ENCODE data around the gene IL13RA1. TPM values are rescaled to one million over a fixed set of nuclear protein-coding genes. Genes with fewer than 3 reads are reported as not detected.
A peak's percentile ranks its signal among the peaks of the same experiment; 100 is the strongest.
"Not testable (repeated sequence)": the region's sequence is repeated elsewhere in the genome, so short reads cannot be mapped to it uniquely, and the experiment has no call there.

The IL13RA1 gene
- total RNA-seq, 1 experiment from 2014 or later = 0.93 TPM

GRCh38 chrX:118723376-118723775 lies 4.0 kb upstream of the IL13RA1 start:
- no peak overlapping the region for H3K4me2 ChIP-seq (ENCODE audit: low read depth, low read length, poor library complexity, severe bottlenecking)

GRCh38 chrX:118724365-118724764 lies 3.0 kb upstream of the IL13RA1 start:
- Histone ChIP-seq H4K20me1 (ENCODE audit: insufficient read depth, low read depth, low read length) (no peaks in the 10 kb centered on the region), H3K36me3 (ENCODE audit: insufficient read depth, low read length) (no peaks in the 10 kb centered on the region), H3K79me2 (ENCODE audit: low read length) (no peaks in the 10 kb centered on the region), H3K27me3 (ENCODE audit: low read length) (no peaks in the 10 kb centered on the region), H3K9me2 (replicated peaks; ENCODE audit: insufficient read depth, low read length) (no peaks in the 10 kb centered on the region), H3K4me3 (ENCODE audit: low read length) (no peak overlapping the region), H2AFZ (ENCODE audit: low read length) (no peak overlapping the region), H3K9me3 (ENCODE audit: low read length) (no peaks in the 10 kb centered on the region), H3K4me2 (ENCODE audit: low read depth, low read length, poor library complexity, severe bottlenecking) (no peak overlapping the region), H3K4me1 (ENCODE audit: low read length) (peaks cover 9% of the 10 kb centered on the region), H3K9ac (ENCODE audit: low read length) (no peak overlapping the region), H3K27ac (ENCODE audit: low read length) (no peak overlapping the region)
- no peak for DNase-seq

More at GRCh38 chrX:118723376-118723775, 4.0 kb upstream of the IL13RA1 start:
- no peak overlapping the region for H3K4me3 ChIP-seq (ENCODE audit: low read length)
- DNase-seq = no peak
- no peaks in the 10 kb centered on the region for H3K9me2 ChIP-seq (replicated peaks; ENCODE audit: insufficient read depth, low read length)
- no peaks in the 10 kb centered on the region for H4K20me1 ChIP-seq (ENCODE audit: insufficient read depth, low read depth, low read length)
- H3K9ac ChIP-seq (ENCODE audit: low read length) = no peak overlapping the region
- no peaks in the 10 kb centered on the region for H3K27me3 ChIP-seq (ENCODE audit: low read length)
- no peak overlapping the region for H2AFZ ChIP-seq (ENCODE audit: low read length)
- no peaks in the 10 kb centered on the region for H3K79me2 ChIP-seq (ENCODE audit: low read length)
- no peaks in the 10 kb centered on the region for H3K36me3 ChIP-seq (ENCODE audit: insufficient read depth, low read length)
- peaks cover 16% of the 10 kb centered on the region for H3K4me1 ChIP-seq (ENCODE audit: low read length)
- H3K27ac ChIP-seq (ENCODE audit: low read length) = no peak overlapping the region
- no peaks in the 10 kb centered on the region for H3K9me3 ChIP-seq (ENCODE audit: low read length)

- H3K9me2 ChIP-seq (replicated peaks; ENCODE audit: insufficient read depth, low read length) = no peaks in the 10 kb centered on the region
- H3K9ac ChIP-seq (ENCODE audit: low read length) = no peak overlapping the region
- H3K9me3 ChIP-seq (ENCODE audit: low read length) = no peaks in the 10 kb centered on the region
- peaks cover 7% of the 10 kb centered on the region for H3K4me1 ChIP-seq (ENCODE audit: low read length)
- no peak overlapping the region for H3K4me2 ChIP-seq (ENCODE audit: low read depth, low read length, poor library complexity, severe bottlenecking)
- no peak overlapping the region for H3K27ac ChIP-seq (ENCODE audit: low read length)
- no peaks in the 10 kb centered on the region for H3K27me3 ChIP-seq (ENCODE audit: low read length)
- H3K4me3 ChIP-seq (ENCODE audit: low read length) = no peak overlapping the region
- no peaks in the 10 kb centered on the region for H3K79me2 ChIP-seq (ENCODE audit: low read length)
- no peak overlapping the region for H2AFZ ChIP-seq (ENCODE audit: low read length)
- H4K20me1 ChIP-seq (ENCODE audit: insufficient read depth, low read depth, low read length) = no peaks in the 10 kb centered on the region
- DNase-seq = no peak
- no peaks in the 10 kb centered on the region for H3K36me3 ChIP-seq (ENCODE audit: insufficient read depth, low read length)
Measured at GRCh38 chrX:118724775-118725174, 2.6 kb upstream of the IL13RA1 start.

GRCh38 chrX:118726396-118726795 lies 1.0 kb upstream of the IL13RA1 start:
- Histone ChIP-seq H3K9ac (ENCODE audit: low read length) (0 out of 2 replicates have a peak overlapping the region, but pooled peaks have one; percentile 62), H3K9me3 (ENCODE audit: low read length) (no peaks in the 10 kb centered on the region), H4K20me1 (ENCODE audit: insufficient read depth, low read depth, low read length) (no peaks in the 10 kb centered on the region), H3K4me1 (ENCODE audit: low read length) (peaks cover 7% of the 10 kb centered on the region), H2AFZ (ENCODE audit: low read length) (no peak overlapping the region), H3K27ac (ENCODE audit: low read length) (no peak overlapping the region), H3K4me2 (ENCODE audit: low read depth, low read length, poor library complexity, severe bottlenecking) (peak overlapping the region; percentile 84), H3K27me3 (ENCODE audit: low read length) (no peaks in the 10 kb centered on the region), H3K79me2 (ENCODE audit: low read length) (no peaks in the 10 kb centered on the region), H3K4me3 (ENCODE audit: low read length) (peak overlapping the region; percentile 68; the same call in 1 of the 2 replicates), H3K9me2 (replicated peaks; ENCODE audit: insufficient read depth, low read length) (no peaks in the 10 kb centered on the region), H3K36me3 (ENCODE audit: insufficient read depth, low read length) (no peaks in the 10 kb centered on the region)
- no peak for DNase-seq

GRCh38 chrX:118727686-118728339 lies 407 bp downstream of the IL13RA1 start:
- peaks cover 7% of the 10 kb centered on the region for H3K4me1 ChIP-seq (ENCODE audit: low read length)
- H3K27ac ChIP-seq (ENCODE audit: low read length) = no peak overlapping the region
- peak overlapping the region; percentile 84 for H3K4me2 ChIP-seq (ENCODE audit: low read depth, low read length, poor library complexity, severe bottlenecking)
- no peaks in the 10 kb centered on the region for H4K20me1 ChIP-seq (ENCODE audit: insufficient read depth, low read depth, low read length)
- H3K79me2 ChIP-seq (ENCODE audit: low read length) = no peaks in the 10 kb centered on the region
- H3K27me3 ChIP-seq (ENCODE audit: low read length) = no peaks in the 10 kb centered on the region
- no peak for DNase-seq
- peak overlapping the region; percentile 62 for H3K9ac ChIP-seq (ENCODE audit: low read length)
- H3K9me2 ChIP-seq (replicated peaks; ENCODE audit: insufficient read depth, low read length) = no peaks in the 10 kb centered on the region
- H3K9me3 ChIP-seq (ENCODE audit: low read length) = no peaks in the 10 kb centered on the region
- H2AFZ ChIP-seq (ENCODE audit: low read length) = no peak overlapping the region
- peak overlapping the region; percentile 68 for H3K4me3 ChIP-seq (ENCODE audit: low read length)
- no peaks in the 10 kb centered on the region for H3K36me3 ChIP-seq (ENCODE audit: insufficient read depth, low read length)

GRCh38 chrX:118729042-118729652 lies 1.7 kb downstream of the IL13RA1 start:
- no peak overlapping the region for H3K9ac ChIP-seq (ENCODE audit: low read length)
- no peaks in the 10 kb centered on the region for H3K79me2 ChIP-seq (ENCODE audit: low read length)
- no peaks in the 10 kb centered on the region for H4K20me1 ChIP-seq (ENCODE audit: insufficient read depth, low read depth, low read length)
- no peak overlapping the region for H3K4me2 ChIP-seq (ENCODE audit: low read depth, low read length, poor library complexity, severe bottlenecking)
- no peak overlapping the region for H3K27ac ChIP-seq (ENCODE audit: low read length)
- H2AFZ ChIP-seq (ENCODE audit: low read length) = no peak overlapping the region
- H3K9me3 ChIP-seq (ENCODE audit: low read length) = no peaks in the 10 kb centered on the region
- H3K4me3 ChIP-seq (ENCODE audit: low read length) = no peak overlapping the region
- H3K4me1 ChIP-seq (ENCODE audit: low read length) = peaks cover 7% of the 10 kb centered on the region
- H3K27me3 ChIP-seq (ENCODE audit: low read length) = no peaks in the 10 kb centered on the region
- H3K36me3 ChIP-seq (ENCODE audit: insufficient read depth, low read length) = no peaks in the 10 kb centered on the region
- no peak for DNase-seq
- H3K9me2 ChIP-seq (replicated peaks; ENCODE audit: insufficient read depth, low read length) = no peaks in the 10 kb centered on the region

- H3K9ac ChIP-seq (ENCODE audit: low read length) = no peak overlapping the region
Measured at GRCh38 chrX:118730500-118731247, 3.3 kb downstream of the IL13RA1 start.

GRCh38 chrX:118732551-118732950 lies 5.1 kb downstream of the IL13RA1 start:
- H3K9me2 ChIP-seq (replicated peaks; ENCODE audit: insufficient read depth, low read length); H3K9me3 ChIP-seq (ENCODE audit: low read length); H4K20me1 ChIP-seq (ENCODE audit: insufficient read depth, low read depth, low read length); H2AFZ ChIP-seq (ENCODE audit: low read length); DNase-seq; H3K79me2 ChIP-seq (ENCODE audit: low read length); H3K4me3 ChIP-seq (ENCODE audit: low read length); H3K4me1 ChIP-seq (ENCODE audit: low read length); H3K27me3 ChIP-seq (ENCODE audit: low read length); H3K27ac ChIP-seq (ENCODE audit: low read length); H3K36me3 ChIP-seq (ENCODE audit: insufficient read depth, low read length); H3K9ac ChIP-seq (ENCODE audit: low read length); H3K4me2 ChIP-seq (ENCODE audit: low read depth, low read length, poor library complexity, severe bottlenecking): not testable (repeated sequence)

More at GRCh38 chrX:118730500-118731247, 3.3 kb downstream of the IL13RA1 start:
- Histone ChIP-seq H3K9me2 (replicated peaks; ENCODE audit: insufficient read depth, low read length) (no peaks in the 10 kb centered on the region), H3K4me2 (ENCODE audit: low read depth, low read length, poor library complexity, severe bottlenecking) (no peak overlapping the region), H3K27ac (ENCODE audit: low read length) (no peak overlapping the region), H3K9me3 (ENCODE audit: low read length) (no peaks in the 10 kb centered on the region), H2AFZ (ENCODE audit: low read length) (no peak overlapping the region), H3K79me2 (ENCODE audit: low read length) (no peaks in the 10 kb centered on the region), H4K20me1 (ENCODE audit: insufficient read depth, low read depth, low read length) (no peaks in the 10 kb centered on the region), H3K27me3 (ENCODE audit: low read length) (no peaks in the 10 kb centered on the region), H3K4me3 (ENCODE audit: low read length) (no peak overlapping the region), H3K4me1 (ENCODE audit: low read length) (peaks cover 7% of the 10 kb centered on the region), H3K36me3 (ENCODE audit: insufficient read depth, low read length) (no peaks in the 10 kb centered on the region)
- no peak for DNase-seq
